Sigmoid colon (tissue), 7 donors: ENCODE data around the gene SNW1. TPM values are rescaled to one million over a fixed set of nuclear protein-coding genes. Genes with fewer than 3 reads are reported as not detected.

Experiments
- DNase-seq: peaks from one replicate; pipeline ENCODE4 v3.0.0-alpha.2; 2019
- H3K27ac ChIP-seq, 4 donors: fragments of 200-600 bp; sonication (generic); one replicate each; pipeline ENCODE4 v1.5.1; 2016 to 2019; ENCODE audit warnings: mild to moderate bottlenecking in 1 of 4
- H3K27me3 ChIP-seq, 3 donors: fragments of 200-600 bp; sonication (generic); one replicate each; pipeline ENCODE4 v1.5.1; 2019; ENCODE audit warnings: mild to moderate bottlenecking in 1 of 3
- H3K36me3 ChIP-seq, 4 donors: fragments of 200-600 bp; sonication (generic); one replicate each; pipeline ENCODE4 v1.5.1; 2016 to 2019
- H3K4me1 ChIP-seq, 4 donors: fragments of 200-600 bp; sonication (generic); one replicate each; pipeline ENCODE4 v1.5.1; 2017 to 2019
- H3K4me3 ChIP-seq, 4 donors: fragments of 200-600 bp; sonication (generic); one replicate each; pipeline ENCODE4 v1.5.1; 2017 to 2019; ENCODE audit warnings: mild to moderate bottlenecking in 2 of 4, moderate library complexity in 1 of 4
- H3K9me3 ChIP-seq, 4 donors: fragments of 200-600 bp in 3 of 4; sonication (generic) in 3 of 4; one replicate each; pipeline versions ENCODE4 v1.5.1 to v1.6.1; 2013 to 2019
- CTCF ChIP-seq, 4 experiments: fragments of 450-650 bp in 3 of 4; fragments of 200-600 bp in 1 of 4; IDR thresholded peaks; one replicate each; pipeline ENCODE4 v1.5.1; 2016 to 2019; ENCODE audit warnings: antibody characterized with exemption in 4 of 4, mild to moderate bottlenecking in 3 of 4, moderate library complexity in 2 of 4
- EP300 ChIP-seq, 4 donors: sonication (generic); formaldehyde crosslinking; IDR thresholded peaks; one replicate each; pipeline ENCODE4 v1.6.1; 2017; ENCODE audit warnings: antibody characterized with exemption in 4 of 4
- POLR2A ChIP-seq, 2 donors: fragments of 450-650 bp; IDR thresholded peaks; one replicate each; pipeline ENCODE4 v1.6.1; 2016; ENCODE audit warnings: antibody characterized with exemption in 2 of 2, mild to moderate bottlenecking in 2 of 2, moderate library complexity in 2 of 2
- POLR2AphosphoS5 ChIP-seq, 4 donors: sonication (generic); formaldehyde crosslinking; IDR thresholded peaks; one replicate each; pipeline ENCODE4 v1.6.1; 2017; ENCODE audit warnings: antibody characterized with exemption in 4 of 4
- WGBS, 2 donors: extraction: QIAGEN DNeasy Blood & Tissue Kit; methylation state at CpG; one replicate each; pipeline ENCODE4 v1.1.7; 2013; 5-methylcytosine and 5-hydroxymethylcytosine counted together
- intact Hi-C: fragments of 100-400 bp; cut with DNase I; formaldehyde crosslinking; loops from one replicate; pipeline ENCODE4 v1.15.1; 2023
- polyA plus RNA-seq, 3 donors: library from polyadenylated mRNA; stranded (reverse); fragments of 200-250 nt; gene quantifications; one replicate each; pipeline ENCODE4 v1.2.3, GENCODE V29; 2013
- total RNA-seq, 4 donors: library from RNA; depleted of rRNA; stranded (reverse); fragments of >200 nt; gene quantifications; one replicate each; pipeline ENCODE4 v1.1.0, GENCODE V29; 2016
- donor health status: healthy with polysubstance abuse.
- donor health status: Bipolar disorder and iron deficiency.
- donor health status: healthy.

Gene SNW1
- total and polyA plus RNA-seq, 7 donors: 42.0 to 56.5 (median 49.1) TPM

- intact Hi-C loops: no loop called here
- Histone ChIP-seq H3K27ac (no peak overlapping the region), H3K4me1 (peaks cover 0 to 5% (median 2%) of the 10 kb centered on the region in 4 donors), H3K4me3 (no peak overlapping the region), H3K9me3 (no peaks in the 10 kb centered on the region), H3K36me3 (peaks cover 17 to 94% (median 35%) of the 10 kb centered on the region in 4 donors), H3K27me3 (no peaks in the 10 kb centered on the region)
- TF ChIP-seq CTCF (IDR thresholded peaks at IDR 0.05): no peak
- TF ChIP-seq EP300 (IDR thresholded peaks at IDR 0.05): no peak
- no peak for DNase-seq
- 89 to 90% methylated on average over 6 of the region's 6 CpGs for WGBS, 2 donors
These were observed 46.0 kb downstream of the SNW1 start for GRCh38 chr14:77714926-77715325.

- no peak for DNase-seq
- no peak overlapping the region for H3K4me3 ChIP-seq
- H3K9me3 ChIP-seq: no peaks in the 10 kb centered on the region
- no peak for TF ChIP-seq POLR2AphosphoS5 (IDR thresholded peaks at IDR 0.05)
- no peak for TF ChIP-seq CTCF (IDR thresholded peaks at IDR 0.05)
- TF ChIP-seq EP300 (IDR thresholded peaks at IDR 0.05): no peak
- TF ChIP-seq POLR2A (IDR thresholded peaks at IDR 0.05): no peak
- peaks cover 0 to 37% (median 30%) of the 10 kb centered on the region in 4 donors for H3K4me1 ChIP-seq
- H3K27ac ChIP-seq: no peak overlapping the region
- H3K27me3 ChIP-seq: no peaks in the 10 kb centered on the region
- peaks cover 9 to 48% (median 14%) of the 10 kb centered on the region in 4 donors for H3K36me3 ChIP-seq
- WGBS, 2 donors: 26 to 83% methylated on average over 2 of the region's 2 CpGs
- intact Hi-C loops: no loop called here
These were observed 50.6 kb downstream of the SNW1 start for GRCh38 chr14:77710364-77710763.

GRCh38 chr14:77709412-77709811 is 51.5 kb downstream of the SNW1 start:
- Histone ChIP-seq H3K9me3 (no peaks in the 10 kb centered on the region), H3K4me3 (no peak overlapping the region), H3K27ac (no peak overlapping the region), H3K27me3 (no peaks in the 10 kb centered on the region), H3K4me1 (peaks cover 0 to 38% (median 30%) of the 10 kb centered on the region in 4 donors), H3K36me3 (peaks cover 6 to 41% (median 13%) of the 10 kb centered on the region in 4 donors)
- intact Hi-C loops: loop anchor here (2.0 to 5.0 kb wide), 2 partner anchors 93 to 252 kb away; partner anchors contain the start of genes AHSA1, SPTLC2 and VIPAS39
- no peak for DNase-seq
- TF ChIP-seq POLR2A (IDR thresholded peaks at IDR 0.05) (no peak), EP300 (IDR thresholded peaks at IDR 0.05) (no peak), CTCF (IDR thresholded peaks at IDR 0.05) (no peak), POLR2AphosphoS5 (IDR thresholded peaks at IDR 0.05) (no peak)
- WGBS, 2 donors: 62 to 69% methylated on average over 3 of the region's 3 CpGs

GRCh38 chr14:77708749-77709148 is 52.2 kb downstream of the SNW1 start:
- intact Hi-C loops: loop anchor here (1.0 to 5.0 kb wide), 3 partner anchors 53 to 251 kb away; partner anchors contain the start of genes AHSA1, SPTLC2 and VIPAS39
- H3K36me3 ChIP-seq: peaks cover 4 to 41% (median 16%) of the 10 kb centered on the region in 4 donors
- H3K4me1 ChIP-seq: peaks cover 0 to 38% (median 30%) of the 10 kb centered on the region in 4 donors
- H3K27ac ChIP-seq: peak overlapping the region in 3 of 4 donors; percentile 81 to 84 (median 84)
- H3K27me3 ChIP-seq: no peaks in the 10 kb centered on the region
- TF ChIP-seq POLR2AphosphoS5 (IDR thresholded peaks at IDR 0.05): no peak
- TF ChIP-seq EP300 (IDR thresholded peaks at IDR 0.05): no peak
- TF ChIP-seq POLR2A (IDR thresholded peaks at IDR 0.05): no peak
- no peak for TF ChIP-seq CTCF (IDR thresholded peaks at IDR 0.05)
- 11 to 20% methylated on average over 7 of the region's 7 CpGs for WGBS, 2 donors
- H3K9me3 ChIP-seq: no peaks in the 10 kb centered on the region
- H3K4me3 ChIP-seq: peak overlapping the region; percentile 86 to 98 (median 95)
- DNase-seq: no peak
